ENCODE measurements around the gene ZDHHC17.

The ZDHHC17 gene

GRCh38 chr12:76820888-76821482 is 57.1 kb downstream of the ZDHHC17 start:
- DNase-seq (ENCODE audit: low spot score), result peak; percentile 47

- no peak for DNase-seq (ENCODE audit: low spot score)
Observed at GRCh38 chr12:76830436-76830835, 66.5 kb downstream of the ZDHHC17 start.

GRCh38 chr12:76836633-76837032 is 72.7 kb downstream of the ZDHHC17 start:
- DNase-seq (ENCODE audit: low spot score), result no peak

GRCh38 chr12:76847260-76847659 is 83.3 kb downstream of the ZDHHC17 start:
- DNase-seq (ENCODE audit: low spot score), result no peak

GRCh38 chr12:76848132-76848531 is 84.2 kb downstream of the ZDHHC17 start:
- DNase-seq (ENCODE audit: low spot score), result no peak

- no peak for DNase-seq (ENCODE audit: low spot score)
Observed at GRCh38 chr12:76852106-76852505, 88.2 kb downstream of the ZDHHC17 start.

- DNase-seq (ENCODE audit: low spot score), result no peak
Observed at GRCh38 chr12:76855271-76855670, 91.4 kb downstream of the ZDHHC17 start.

GRCh38 chr12:76856018-76856644 is 92.2 kb downstream of the ZDHHC17 start:
- DNase-seq (ENCODE audit: low spot score), result no peak

- DNase-seq (ENCODE audit: low spot score), result no peak
Observed at GRCh38 chr12:76859611-76860010, 95.7 kb downstream of the ZDHHC17 start.

- DNase-seq (ENCODE audit: low spot score), result no peak
Observed at GRCh38 chr12:76860256-76860655, 96.3 kb downstream of the ZDHHC17 start.

- no peak for DNase-seq (ENCODE audit: low spot score)
Observed at GRCh38 chr12:76863005-76863670, 99.2 kb downstream of the ZDHHC17 start.

GRCh38 chr12:76863837-76864236 is 99.9 kb downstream of the ZDHHC17 start:
- DNase-seq (ENCODE audit: low spot score), result no peak

- no peak for DNase-seq (ENCODE audit: low spot score)
Observed at GRCh38 chr12:76864791-76865400, 101.0 kb downstream of the ZDHHC17 start.

GRCh38 chr12:76866151-76866567 is 102.2 kb downstream of the ZDHHC17 start:
- DNase-seq (ENCODE audit: low spot score), result no peak

GRCh38 chr12:76866726-76867125 is 102.8 kb downstream of the ZDHHC17 start:
- DNase-seq (ENCODE audit: low spot score), result no peak

GRCh38 chr12:76871082-76871481 is 107.2 kb downstream of the ZDHHC17 start:
- no peak for DNase-seq (ENCODE audit: low spot score)

GRCh38 chr12:76871742-76872141 is 107.8 kb downstream of the ZDHHC17 start:
- DNase-seq (ENCODE audit: low spot score), result no peak

- DNase-seq (ENCODE audit: low spot score), result no peak
Observed at GRCh38 chr12:76872415-76872814, 108.5 kb downstream of the ZDHHC17 start.

- DNase-seq (ENCODE audit: low spot score), result no peak
Observed at GRCh38 chr12:76874027-76874426, 110.1 kb downstream of the ZDHHC17 start.

GRCh38 chr12:76874491-76875190 is 110.7 kb downstream of the ZDHHC17 start:
- no peak for DNase-seq (ENCODE audit: low spot score)

GRCh38 chr12:76876696-76877229 is 112.8 kb downstream of the ZDHHC17 start:
- no peak for DNase-seq (ENCODE audit: low spot score)
